ENCODE data around the gene HARS1.

DNA sequence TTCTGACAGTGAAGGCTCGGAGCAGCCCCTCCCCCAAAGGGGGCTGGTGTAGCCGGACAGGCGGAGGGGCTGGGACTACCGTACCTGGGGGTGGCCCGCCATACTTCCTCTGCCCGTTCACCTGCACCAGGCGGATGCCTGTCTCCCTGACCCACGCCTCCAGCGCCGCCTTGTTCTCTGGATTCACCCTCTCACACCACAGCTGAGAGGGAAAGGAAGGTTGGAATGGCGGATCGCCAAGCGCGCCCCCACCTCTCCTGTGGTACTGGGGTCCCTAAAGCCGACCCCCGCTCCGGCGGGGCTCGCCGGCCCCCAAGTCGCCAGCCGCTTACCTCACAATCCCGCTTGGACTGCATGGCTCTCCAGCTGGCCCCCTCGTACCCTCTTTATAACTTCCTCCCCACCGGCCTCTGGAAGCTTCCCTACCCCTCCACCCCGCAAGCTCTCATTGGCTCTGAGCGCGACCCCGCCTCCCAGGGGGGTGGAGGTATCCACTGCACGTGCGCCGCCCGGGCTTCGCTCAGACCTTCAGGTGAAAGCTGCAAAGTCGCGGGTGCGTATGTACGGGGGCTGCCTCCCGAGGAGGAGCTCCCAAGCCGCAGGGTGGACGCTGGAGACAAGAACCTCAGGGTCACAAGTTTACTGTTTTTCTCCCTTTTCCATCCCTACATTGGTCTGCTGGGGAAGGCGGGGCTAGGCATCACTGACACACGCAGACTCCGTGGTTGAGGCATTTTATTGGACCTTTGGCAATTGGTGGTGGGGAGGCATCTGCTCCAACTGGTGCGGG lies 17.8 kb downstream of the HARS1 start, which contains the start of gene DND1:
- TF ChIP-seq, protein P1, sequence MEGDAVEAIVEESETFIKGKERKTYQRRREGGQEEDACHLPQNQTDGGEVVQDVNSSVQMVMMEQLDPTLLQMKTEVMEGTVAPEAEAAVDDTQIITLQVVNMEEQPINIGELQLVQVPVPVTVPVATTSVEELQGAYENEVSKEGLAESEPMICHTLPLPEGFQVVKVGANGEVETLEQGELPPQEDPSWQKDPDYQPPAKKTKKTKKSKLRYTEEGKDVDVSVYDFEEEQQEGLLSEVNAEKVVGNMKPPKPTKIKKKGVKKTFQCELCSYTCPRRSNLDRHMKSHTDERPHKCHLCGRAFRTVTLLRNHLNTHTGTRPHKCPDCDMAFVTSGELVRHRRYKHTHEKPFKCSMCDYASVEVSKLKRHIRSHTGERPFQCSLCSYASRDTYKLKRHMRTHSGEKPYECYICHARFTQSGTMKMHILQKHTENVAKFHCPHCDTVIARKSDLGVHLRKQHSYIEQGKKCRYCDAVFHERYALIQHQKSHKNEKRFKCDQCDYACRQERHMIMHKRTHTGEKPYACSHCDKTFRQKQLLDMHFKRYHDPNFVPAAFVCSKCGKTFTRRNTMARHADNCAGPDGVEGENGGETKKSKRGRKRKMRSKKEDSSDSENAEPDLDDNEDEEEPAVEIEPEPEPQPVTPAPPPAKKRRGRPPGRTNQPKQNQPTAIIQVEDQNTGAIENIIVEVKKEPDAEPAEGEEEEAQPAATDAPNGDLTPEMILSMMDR (IDR thresholded peaks at IDR 0.05), result no peak
- TF ChIP-seq EZH2phosphoT487 (IDR thresholded peaks at IDR 0.05), result no peak
- no peak for TF ChIP-seq EZH2 (IDR thresholded peaks at IDR 0.05)

Data from neural progenitor cell (in vitro differentiated cells).